ENCODE data around the gene AK1.
"Not testable (repeated sequence)": the region's sequence is repeated elsewhere in the genome, so short reads cannot be mapped to it uniquely, and the experiment has no call there.

The AK1 gene

GRCh38 chr9:127872369-127873222 is 4.9 kb downstream of the AK1 start:
- DNase-seq (ENCODE audit: low spot score): no peak

GRCh38 chr9:127871531-127871930 is 5.9 kb downstream of the AK1 start:
- H3K4me3 ChIP-seq: no peak overlapping the region
- DNase-seq (ENCODE audit: low spot score): no peak
- H3K27ac ChIP-seq: no peak overlapping the region
- TF ChIP-seq CTCF (IDR thresholded peaks at IDR 0.05): no peak

More at GRCh38 chr9:127872369-127873222, 4.9 kb downstream of the AK1 start:
- Histone ChIP-seq H3K27ac (peak overlapping the region in 1 of 2 donors; percentile 93), H3K4me3 (no peak overlapping the region)
- TF ChIP-seq CTCF (IDR thresholded peaks at IDR 0.05): no peak

- DNase-seq (ENCODE audit: low spot score): no peak
- TF ChIP-seq CTCF (IDR thresholded peaks at IDR 0.05): no peak
- Histone ChIP-seq H3K4me3 (no peak overlapping the region), H3K27ac (no peak overlapping the region)
Observed at GRCh38 chr9:127870887-127871286, 6.6 kb downstream of the AK1 start.

DNA sequence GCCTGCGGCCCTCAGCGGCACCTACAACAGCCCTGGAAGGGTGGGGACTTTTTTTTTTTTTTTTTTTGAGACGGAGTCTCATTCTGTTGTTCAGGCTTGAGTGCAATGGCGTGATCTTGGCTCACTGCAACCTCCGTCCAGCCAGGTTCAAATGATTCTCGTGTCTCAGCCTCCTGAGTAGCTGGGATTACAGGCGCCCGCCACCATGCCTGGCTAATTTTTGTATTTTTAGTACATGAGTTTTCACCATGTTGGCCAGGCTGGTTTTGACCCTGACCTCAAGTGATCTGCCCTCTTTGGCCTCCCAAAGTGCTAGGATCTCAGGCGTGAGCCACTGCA is 7.4 kb downstream of the AK1 start:
- not testable (repeated sequence) for DNase-seq (ENCODE audit: low spot score); H3K4me3 ChIP-seq
- peak overlapping the region in 1 of 2 donors; percentile 50 for H3K27ac ChIP-seq

GRCh38 chr9:127869310-127870152 is 7.9 kb downstream of the AK1 start:
- peak; percentile 93 for DNase-seq (ENCODE audit: low spot score)
- Histone ChIP-seq H3K27ac (peak overlapping the region; percentile 50 to 73), H3K4me3 (no peak overlapping the region)
- peak; percentile 78 for TF ChIP-seq CTCF (IDR thresholded peaks at IDR 0.05)

DNA sequence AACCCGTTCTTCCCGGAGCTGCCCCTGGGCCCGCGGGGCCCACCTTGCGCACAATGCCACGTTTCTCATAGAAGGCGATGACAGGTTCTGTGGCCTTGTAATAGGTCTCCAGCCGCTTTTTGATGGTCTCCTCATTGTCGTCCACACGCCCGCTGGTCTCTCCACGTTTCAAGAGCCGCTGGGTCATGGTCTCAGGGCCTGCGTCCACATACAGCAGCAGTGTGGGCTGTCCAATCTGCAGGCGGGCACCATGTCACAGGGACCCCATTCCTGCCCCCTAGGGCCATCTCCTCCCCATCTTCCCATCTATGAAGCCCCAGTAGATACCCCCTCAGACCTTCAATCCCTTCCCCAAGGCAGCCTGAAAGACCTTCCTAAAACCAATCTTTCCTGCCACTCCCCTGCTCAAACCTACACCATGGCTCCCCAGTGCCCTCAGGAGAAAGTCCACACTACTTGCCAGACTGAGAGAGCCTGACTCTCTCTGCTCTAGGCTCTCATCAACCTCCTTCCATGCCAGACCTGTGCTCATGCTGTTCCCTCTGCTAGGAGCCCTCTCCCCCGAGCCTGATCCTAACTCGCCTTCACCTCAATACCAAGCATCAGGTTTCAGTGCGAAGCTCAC is 9.1 kb downstream of the AK1 start:
- no peak for TF ChIP-seq CTCF (IDR thresholded peaks at IDR 0.05)
- H3K4me3 ChIP-seq: no peak overlapping the region
- peak overlapping the region; percentile 50 to 73 for H3K27ac ChIP-seq
- no peak for DNase-seq (ENCODE audit: low spot score)

Measured in coronary artery (tissue), 2 donors.